AG10803 (cell line): ENCODE data around the gene EXOC4.
A peak's percentile ranks its signal among the peaks of the same experiment; 100 is the strongest.

Source experiments
- DNase-seq: peaks from one replicate; pipeline ENCODE4 v3.0.0; 2010; ENCODE audit warnings: low read depth
- H3K4me3 ChIP-seq: 2 replicates; pipeline ENCODE4 v1.5.1; 2011; ENCODE audit warnings: mild to moderate bottlenecking, low read length, control low read depth
- CTCF ChIP-seq: conservative IDR thresholded peaks from 2 replicates; pipeline ENCODE4 v1.5.1; 2011; ENCODE audit warnings: mild to moderate bottlenecking, low read length, control low read depth, inconsistent platforms

EXOC4 gene

GRCh38 chr7:133662276-133662675 lies 409.4 kb downstream of the EXOC4 start:
- H3K4me3 ChIP-seq = no peak overlapping the region
- no peak for DNase-seq
- TF ChIP-seq CTCF = no peak

- DNase-seq = no peak
- TF ChIP-seq CTCF = no peak
- no peak overlapping the region for H3K4me3 ChIP-seq
These were observed 410.0 kb downstream of the EXOC4 start for GRCh38 chr7:133662830-133663229.

GRCh38 chr7:133664528-133664927 lies 411.6 kb downstream of the EXOC4 start:
- DNase-seq = no peak
- TF ChIP-seq CTCF = no peak
- no peak overlapping the region for H3K4me3 ChIP-seq

GRCh38 chr7:133668296-133669060 lies 415.6 kb downstream of the EXOC4 start:
- no peak for TF ChIP-seq CTCF
- H3K4me3 ChIP-seq = no peak overlapping the region
- DNase-seq = peak; percentile 21

GRCh38 chr7:133669061-133669455 lies 416.2 kb downstream of the EXOC4 start:
- DNase-seq = no peak
- no peak for TF ChIP-seq CTCF
- H3K4me3 ChIP-seq = no peak overlapping the region

- H3K4me3 ChIP-seq = no peak overlapping the region
- no peak for TF ChIP-seq CTCF
- no peak for DNase-seq
These were observed 417.4 kb downstream of the EXOC4 start for GRCh38 chr7:133670250-133670649.

GRCh38 chr7:133672866-133673265 lies 420.0 kb downstream of the EXOC4 start:
- no peak for TF ChIP-seq CTCF
- no peak for DNase-seq
- no peak overlapping the region for H3K4me3 ChIP-seq
